IPS-20b (cell line): Measurements from ENCODE around the gene MEGF10.
"Not testable (repeated sequence)": the region's sequence is repeated elsewhere in the genome, so short reads cannot be mapped to it uniquely, and the experiment has no call there.

ENCODE experiments used
- H3K27ac ChIP-seq: one replicate; pipeline ENCODE4 v1.5.1; 2013; ENCODE audit warnings: low read length
- H3K27me3 ChIP-seq: 2 replicates; pipeline ENCODE4 v1.6.1; 2013; ENCODE audit warnings: mild to moderate bottlenecking, low read length, inconsistent platforms; ENCODE audit not compliant: insufficient read depth
- H3K36me3 ChIP-seq: 2 replicates; pipeline ENCODE4 v1.6.1; 2013; ENCODE audit warnings: low read depth, mild to moderate bottlenecking, inconsistent platforms, low read length, moderate library complexity; ENCODE audit not compliant: insufficient read depth
- H3K4me1 ChIP-seq: 2 replicates; pipeline ENCODE4 v1.6.1; 2013; ENCODE audit warnings: mild to moderate bottlenecking, control low read depth, inconsistent platforms, low read length, moderate library complexity; ENCODE audit not compliant: insufficient read depth
- H3K4me3 ChIP-seq: 2 replicates; pipeline ENCODE4 v1.5.1; 2013; ENCODE audit warnings: mild to moderate bottlenecking, low read length, inconsistent platforms
- H3K9ac ChIP-seq: 2 replicates; pipeline ENCODE4 v1.6.1; 2013; ENCODE audit warnings: low read depth, mild to moderate bottlenecking, inconsistent platforms, low read length, moderate library complexity
- H3K9me3 ChIP-seq: 2 replicates; pipeline ENCODE4 v1.6.1; 2013; ENCODE audit warnings: mild to moderate bottlenecking, low read depth, low read length, inconsistent platforms; ENCODE audit not compliant: insufficient read depth

The MEGF10 gene

DNA sequence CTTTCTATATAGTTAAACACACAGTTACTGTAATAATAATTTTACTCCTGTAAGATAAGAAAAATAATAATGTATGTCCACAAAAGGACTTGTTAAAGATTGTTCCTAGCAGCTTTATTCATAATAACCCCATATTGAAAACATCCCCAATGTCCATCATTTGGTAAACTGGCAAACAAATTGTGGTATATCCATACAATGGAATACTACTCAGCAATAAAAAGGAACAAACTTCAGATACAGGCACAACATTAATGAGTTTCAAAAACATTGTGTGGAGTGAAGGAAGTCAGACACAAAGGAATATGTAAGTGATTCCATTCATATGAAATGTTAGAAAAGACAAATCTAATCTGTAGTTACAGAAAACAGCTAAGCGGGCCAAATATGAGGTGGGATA, 1.9 kb upstream of the MEGF10 start:
- peaks cover 10% of the 10 kb centered on the region for H3K9me3 ChIP-seq
- H3K4me3 ChIP-seq = no peak overlapping the region
- peaks cover 20% of the 10 kb centered on the region for H3K4me1 ChIP-seq
- H3K27ac ChIP-seq = no peak overlapping the region
- H3K36me3 ChIP-seq = no peaks in the 10 kb centered on the region
- H3K9ac ChIP-seq = no peak overlapping the region
- H3K27me3 ChIP-seq = peaks cover 17% of the 10 kb centered on the region; the same call in 1 of the 2 replicates

GRCh38 chr5:127290946-127291693, 524 bp downstream of the MEGF10 start:
- peaks cover 27% of the 10 kb centered on the region for H3K4me1 ChIP-seq
- peak overlapping the region; percentile 92 for H3K9ac ChIP-seq
- peaks cover 10% of the 10 kb centered on the region for H3K9me3 ChIP-seq
- peak overlapping the region; percentile 63 for H3K27ac ChIP-seq
- H3K4me3 ChIP-seq = peak overlapping the region; percentile 95
- peaks cover 17% of the 10 kb centered on the region; the same call in 1 of the 2 replicates for H3K27me3 ChIP-seq
- H3K36me3 ChIP-seq = no peaks in the 10 kb centered on the region

DNA sequence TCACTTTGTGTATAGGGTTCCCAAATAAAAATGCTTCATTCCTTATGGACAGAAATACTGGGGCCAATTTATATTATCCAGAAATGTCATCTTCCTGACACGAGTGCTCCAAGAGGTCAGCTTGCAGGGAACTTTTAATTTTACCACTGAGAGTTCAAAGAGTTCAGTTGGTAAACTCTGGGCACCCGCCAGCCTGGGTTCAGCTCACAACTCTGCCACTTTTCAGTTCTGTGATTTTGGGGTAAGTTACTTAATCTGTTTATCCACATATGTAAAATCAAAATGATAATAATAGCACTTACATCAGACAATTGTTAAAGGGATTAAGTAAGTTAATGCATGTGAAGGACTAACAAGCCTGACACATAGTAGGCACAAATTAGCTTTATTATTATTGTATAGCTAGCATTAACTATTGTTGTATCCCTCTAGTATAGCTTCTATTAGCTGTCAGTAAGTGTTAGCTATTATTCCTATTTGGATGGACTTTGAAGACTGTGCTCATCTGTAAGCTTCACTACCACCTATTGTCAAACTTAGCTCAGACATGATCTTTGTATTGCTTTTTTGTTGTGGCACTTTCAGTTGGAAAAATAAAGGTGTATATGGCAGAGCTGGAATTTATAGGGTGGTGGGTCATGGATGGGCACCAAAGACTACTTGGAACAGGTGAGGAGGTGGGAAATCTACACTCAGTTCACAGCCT, 1.6 kb downstream of the MEGF10 start:
- Histone ChIP-seq H3K9me3 (peaks cover 10% of the 10 kb centered on the region), H3K27me3 (peaks cover 17% of the 10 kb centered on the region; the same call in 1 of the 2 replicates), H3K4me1 (peaks cover 32% of the 10 kb centered on the region), H3K4me3 (peak overlapping the region; percentile 95), H3K9ac (peak overlapping the region; percentile 92; the same call in 1 of the 2 replicates), H3K27ac (no peak overlapping the region), H3K36me3 (no peaks in the 10 kb centered on the region)

GRCh38 chr5:127293373-127293772, 2.8 kb downstream of the MEGF10 start:
- peak overlapping the region; percentile 92; the same call in 1 of the 2 replicates for H3K9ac ChIP-seq
- peaks cover 6% of the 10 kb centered on the region for H3K9me3 ChIP-seq
- peaks cover 36% of the 10 kb centered on the region for H3K4me1 ChIP-seq
- H3K36me3 ChIP-seq = no peaks in the 10 kb centered on the region
- no peak overlapping the region for H3K27ac ChIP-seq
- peaks cover 17% of the 10 kb centered on the region; the same call in 1 of the 2 replicates for H3K27me3 ChIP-seq
- peak overlapping the region; percentile 95 for H3K4me3 ChIP-seq

- Histone ChIP-seq H3K27ac (no peak overlapping the region), H3K9me3 (no peaks in the 10 kb centered on the region), H3K27me3 (peaks cover 17% of the 10 kb centered on the region; the same call in 1 of the 2 replicates), H3K36me3 (no peaks in the 10 kb centered on the region), H3K4me1 (peaks cover 50% of the 10 kb centered on the region), H3K9ac (no peak overlapping the region), H3K4me3 (no peak overlapping the region)
Observed at GRCh38 chr5:127294829-127295228, 4.2 kb downstream of the MEGF10 start.

GRCh38 chr5:127295454-127295853, 4.9 kb downstream of the MEGF10 start:
- H3K4me3 ChIP-seq = no peak overlapping the region
- H3K4me1 ChIP-seq = peaks cover 53% of the 10 kb centered on the region
- no peaks in the 10 kb centered on the region for H3K36me3 ChIP-seq
- no peak overlapping the region for H3K27ac ChIP-seq
- H3K27me3 ChIP-seq = peaks cover 17% of the 10 kb centered on the region; the same call in 1 of the 2 replicates
- H3K9me3 ChIP-seq = no peaks in the 10 kb centered on the region
- no peak overlapping the region for H3K9ac ChIP-seq

DNA sequence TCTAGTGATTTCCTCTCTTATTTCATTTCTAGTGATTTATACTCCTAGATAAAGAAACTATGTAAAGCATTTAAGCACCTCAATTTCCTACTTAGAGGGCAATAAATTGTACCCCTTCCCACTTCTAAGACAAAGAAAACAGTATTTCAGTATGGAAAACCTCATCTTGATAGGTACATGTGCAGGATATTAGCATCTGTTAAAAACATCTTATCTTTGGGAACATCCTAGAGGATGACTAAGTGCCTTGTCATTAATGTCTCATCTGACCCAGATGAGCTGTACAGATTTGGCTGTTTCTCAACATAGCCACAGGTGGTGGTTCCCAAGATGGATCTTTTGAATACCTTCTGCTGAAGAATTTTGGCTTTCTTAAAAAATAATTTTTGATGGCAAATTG, 5.7 kb downstream of the MEGF10 start:
- Histone ChIP-seq H3K9ac (no peak overlapping the region), H3K4me3 (no peak overlapping the region), H3K9me3 (no peaks in the 10 kb centered on the region), H3K27me3 (peaks cover 11% of the 10 kb centered on the region; the same call in 1 of the 2 replicates), H3K4me1 (peaks cover 53% of the 10 kb centered on the region), H3K36me3 (no peaks in the 10 kb centered on the region; the same call in 1 of the 2 replicates), H3K27ac (no peak overlapping the region)

DNA sequence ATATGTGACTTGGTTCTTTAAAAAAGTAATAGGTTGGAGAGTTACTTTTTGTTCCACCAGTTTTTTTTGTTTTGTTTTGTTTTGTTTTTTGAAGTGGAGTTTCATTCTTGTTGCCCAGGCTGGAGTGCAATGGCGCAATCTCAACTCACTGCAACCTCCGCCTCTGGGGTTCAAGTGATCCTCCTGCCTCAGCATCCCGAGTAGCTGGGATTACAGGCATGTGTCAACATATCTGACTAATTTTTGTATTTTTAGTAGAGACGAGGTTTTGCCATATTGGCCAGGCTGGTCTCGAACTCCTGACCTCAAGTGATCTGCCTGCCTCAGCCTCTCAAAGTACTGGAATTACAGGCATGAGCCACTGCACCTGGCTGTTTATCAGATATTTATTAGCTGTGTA, 6.3 kb downstream of the MEGF10 start:
- H3K27me3 ChIP-seq, H3K9me3 ChIP-seq, H3K36me3 ChIP-seq, H3K9ac ChIP-seq, H3K4me3 ChIP-seq, H3K27ac ChIP-seq: not testable (repeated sequence)
- peaks cover 50% of the 10 kb centered on the region for H3K4me1 ChIP-seq

DNA sequence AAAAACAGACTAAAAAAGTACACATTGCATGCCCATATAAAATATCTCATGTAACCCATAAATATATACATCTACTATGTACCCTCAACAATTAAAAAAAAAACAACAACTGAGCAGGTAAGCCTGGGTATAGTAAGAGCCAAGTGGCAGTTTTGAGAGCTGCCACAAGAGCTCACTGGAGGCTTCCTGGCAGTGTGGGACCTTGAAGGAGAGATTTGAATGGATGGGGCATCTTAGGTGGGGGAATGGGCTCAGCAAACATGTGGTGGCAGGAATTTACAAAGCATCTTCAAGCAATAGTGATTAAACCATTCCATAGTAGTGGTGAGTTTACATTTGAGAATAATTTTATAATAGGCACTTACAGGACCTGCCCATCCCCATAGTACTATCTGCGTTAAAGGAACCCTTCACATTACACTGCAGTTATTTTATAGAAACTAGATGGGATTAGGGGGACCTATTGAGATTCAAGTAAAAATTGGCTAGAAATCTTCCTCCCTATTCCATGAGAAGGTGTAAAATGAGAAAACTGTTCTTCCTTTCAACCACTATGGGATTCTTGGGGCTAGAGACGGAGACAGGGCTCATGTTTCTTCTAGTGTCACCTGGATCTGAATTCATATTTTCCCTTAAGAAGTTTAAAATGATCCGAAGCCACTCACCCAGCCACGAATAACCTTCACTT, 6.9 kb downstream of the MEGF10 start:
- H3K9ac ChIP-seq = no peak overlapping the region
- peaks cover 45% of the 10 kb centered on the region for H3K4me1 ChIP-seq
- H3K9me3 ChIP-seq = no peaks in the 10 kb centered on the region
- no peaks in the 10 kb centered on the region; the same call in 1 of the 2 replicates for H3K36me3 ChIP-seq
- H3K27ac ChIP-seq = no peak overlapping the region
- H3K4me3 ChIP-seq = no peak overlapping the region
- H3K27me3 ChIP-seq = no peaks in the 10 kb centered on the region

DNA sequence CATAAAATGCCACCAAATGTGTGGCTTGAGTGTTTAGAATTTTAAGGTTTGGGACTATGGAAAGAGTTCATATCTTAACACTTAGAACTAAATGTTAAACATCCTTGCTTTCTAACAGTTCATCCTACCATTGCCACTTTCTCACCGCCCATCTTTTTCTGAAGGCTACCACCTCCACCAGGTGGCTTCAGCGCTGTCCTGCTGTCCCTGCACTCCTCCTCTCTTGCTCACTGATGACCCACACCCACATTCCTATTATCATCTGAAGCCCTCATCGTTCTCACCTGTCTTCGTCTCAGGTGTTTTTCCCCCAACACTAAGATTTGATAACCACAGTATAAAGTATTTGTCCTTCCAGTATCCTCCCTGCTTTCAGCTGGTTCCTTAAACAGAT, 7.4 kb downstream of the MEGF10 start:
- H3K4me1 ChIP-seq = peaks cover 39% of the 10 kb centered on the region
- no peak overlapping the region for H3K9ac ChIP-seq
- H3K27ac ChIP-seq = no peak overlapping the region
- H3K9me3 ChIP-seq = no peaks in the 10 kb centered on the region
- H3K4me3 ChIP-seq = no peak overlapping the region
- no peaks in the 10 kb centered on the region; the same call in 1 of the 2 replicates for H3K36me3 ChIP-seq
- H3K27me3 ChIP-seq = no peaks in the 10 kb centered on the region

GRCh38 chr5:127298656-127299055, 8.1 kb downstream of the MEGF10 start:
- Histone ChIP-seq H3K9me3 (no peaks in the 10 kb centered on the region), H3K9ac (no peak overlapping the region; the same call in 1 of the 2 replicates), H3K27ac (no peak overlapping the region), H3K27me3 (no peaks in the 10 kb centered on the region), H3K4me1 (peaks cover 33% of the 10 kb centered on the region), H3K36me3 (no peaks in the 10 kb centered on the region; the same call in 1 of the 2 replicates), H3K4me3 (no peak overlapping the region)
